Measurements from ENCODE around the gene FAT1. TPM values are rescaled to one million over a fixed set of nuclear protein-coding genes. Genes with fewer than 3 reads are reported as not detected.
"Not testable (repeated sequence)": the region's sequence is repeated elsewhere in the genome, so short reads cannot be mapped to it uniquely, and the experiment has no call there.

Gene FAT1
- total and polyA plus RNA-seq, 2 donors (not counting 1 experiment from before 2014, with no cell fraction given): 0.07 to 0.15 TPM

- ChIA-PET CTCF (no interaction called here), POLR2A (no interaction called here)
- TF ChIP-seq CTCF (IDR thresholded peaks at IDR 0.05) (no peak), EZH2 (IDR thresholded peaks at IDR 0.05; ENCODE audit: borderline replicate concordance, insufficient read depth, low read depth, low read length, poor library complexity, severe bottlenecking) (no peak)
- Histone ChIP-seq H4K20me1 (ENCODE audit: control insufficient read depth, insufficient read depth, low read length, poor library complexity, severe bottlenecking) (no peaks in the 10 kb centered on the region), H3K4me1 (ENCODE audit: control insufficient read depth in 2 of 2, insufficient read depth in 2 of 2, low read length in 2 of 2) (no peaks in the 10 kb centered on the region), H3K79me2 (ENCODE audit: control insufficient read depth, insufficient read depth, low read length) (no peaks in the 10 kb centered on the region), H2AFZ (ENCODE audit: insufficient read depth, low read depth, low read length, poor library complexity, severe bottlenecking) (no peak overlapping the region), H3K27me3 (replicated peaks in 1 of 4; ENCODE audit: control extremely low read depth in 1 of 4, control insufficient read depth in 3 of 4, insufficient read depth in 4 of 4, low read length in 3 of 4) (no peaks in the 10 kb centered on the region), H3K4me2 (replicated peaks; ENCODE audit: low read depth, low read length, poor library complexity, severe bottlenecking) (no peak overlapping the region), H3K27ac (ENCODE audit: low read length in 2 of 2) (no peak overlapping the region), H3K9me3 (ENCODE audit: control extremely low read depth in 1 of 3, control insufficient read depth in 2 of 3, insufficient read depth in 1 of 3, low read length in 2 of 3) (peaks cover 0 to 5% (median 0%) of the 10 kb centered on the region in 3 donors), H3K9ac (ENCODE audit: low read length) (no peak overlapping the region), H3K4me3 (ENCODE audit: control extremely low read depth in 1 of 5, extremely low read depth in 1 of 5, insufficient read depth in 1 of 5, low read depth in 2 of 5, low read length in 4 of 5) (no peak overlapping the region), H3K36me3 (replicated peaks in 1 of 2; ENCODE audit: control extremely low read depth in 1 of 2, control insufficient read depth in 1 of 2, extremely low read depth in 1 of 2, insufficient read depth in 2 of 2, low read length in 1 of 2) (no peaks in the 10 kb centered on the region)
- H3K4me3 Mint-ChIP-seq: no peak overlapping the region
- H3K4me1 Mint-ChIP-seq: no peaks in the 10 kb centered on the region
- ATAC-seq (ENCODE audit: low read depth) (no peak), DNase-seq (no peak)
- no peak overlapping the region for H3K27ac Mint-ChIP-seq
- WGBS (ENCODE audit: insufficient coverage): no CpG with 5 or more reads among the region's 4 CpGs
- intact Hi-C loops (cut with micrococcal nuclease): no loop called here
- no peaks in the 10 kb centered on the region for H3K9me3 Mint-ChIP-seq (ENCODE audit: insufficient read depth)
- H3K27me3 Mint-ChIP-seq: no peaks in the 10 kb centered on the region
Observed at GRCh38 chr4:186660403-186660802, 63.3 kb downstream of the FAT1 start.

- WGBS (ENCODE audit: insufficient coverage): 81% methylated on average over 9 of the region's 14 CpGs
- H3K4me3 Mint-ChIP-seq: no peak overlapping the region
- no peak for DNase-seq
Observed at GRCh38 chr4:186659935-186660334, 63.7 kb downstream of the FAT1 start.

GRCh38 chr4:186659456-186659855 lies 64.2 kb downstream of the FAT1 start:
- H3K36me3 ChIP-seq (replicated peaks in 1 of 2; ENCODE audit: control extremely low read depth in 1 of 2, control insufficient read depth in 1 of 2, extremely low read depth in 1 of 2, insufficient read depth in 2 of 2, low read length in 1 of 2); POLR2A ChIA-PET; H3K4me1 Mint-ChIP-seq; H3K9me3 ChIP-seq (ENCODE audit: control extremely low read depth in 1 of 3, control insufficient read depth in 2 of 3, insufficient read depth in 1 of 3, low read length in 2 of 3); H2AFZ ChIP-seq (ENCODE audit: insufficient read depth, low read depth, low read length, poor library complexity, severe bottlenecking); H3K4me3 ChIP-seq (ENCODE audit: control extremely low read depth in 1 of 5, extremely low read depth in 1 of 5, insufficient read depth in 1 of 5, low read depth in 2 of 5, low read length in 4 of 5); intact Hi-C loops (cut with micrococcal nuclease); H3K79me2 ChIP-seq (ENCODE audit: control insufficient read depth, insufficient read depth, low read length); H4K20me1 ChIP-seq (ENCODE audit: control insufficient read depth, insufficient read depth, low read length, poor library complexity, severe bottlenecking); H3K4me1 ChIP-seq (ENCODE audit: control insufficient read depth in 2 of 2, insufficient read depth in 2 of 2, low read length in 2 of 2); H3K9me3 Mint-ChIP-seq (ENCODE audit: insufficient read depth); DNase-seq; ATAC-seq (ENCODE audit: low read depth); H3K27ac Mint-ChIP-seq; H3K27ac ChIP-seq (ENCODE audit: low read length in 2 of 2); CTCF ChIA-PET; H3K4me2 ChIP-seq (replicated peaks; ENCODE audit: low read depth, low read length, poor library complexity, severe bottlenecking); H3K27me3 ChIP-seq (replicated peaks in 1 of 4; ENCODE audit: control extremely low read depth in 1 of 4, control insufficient read depth in 3 of 4, insufficient read depth in 4 of 4, low read length in 3 of 4); H3K27me3 Mint-ChIP-seq; H3K4me3 Mint-ChIP-seq; H3K9ac ChIP-seq (ENCODE audit: low read length): not testable (repeated sequence)
- WGBS (ENCODE audit: insufficient coverage): 84% methylated on average over 16 of the region's 16 CpGs

More at GRCh38 chr4:186659935-186660334, 63.7 kb downstream of the FAT1 start:
- Mint-ChIP-seq H3K27me3 (no peaks in the 10 kb centered on the region), H3K27ac (no peak overlapping the region), H3K4me1 (no peaks in the 10 kb centered on the region), H3K9me3 (ENCODE audit: insufficient read depth) (no peaks in the 10 kb centered on the region)
- H3K27me3 ChIP-seq (replicated peaks in 1 of 4; ENCODE audit: control extremely low read depth in 1 of 4, control insufficient read depth in 3 of 4, insufficient read depth in 4 of 4, low read length in 3 of 4): no peaks in the 10 kb centered on the region
- H2AFZ ChIP-seq (ENCODE audit: insufficient read depth, low read depth, low read length, poor library complexity, severe bottlenecking): no peak overlapping the region
- no peak overlapping the region for H3K4me3 ChIP-seq (ENCODE audit: control extremely low read depth in 1 of 5, extremely low read depth in 1 of 5, insufficient read depth in 1 of 5, low read depth in 2 of 5, low read length in 4 of 5)
- intact Hi-C loops (cut with micrococcal nuclease): no loop called here
- ChIA-PET CTCF (no interaction called here), POLR2A (no interaction called here)
- H3K4me2 ChIP-seq (replicated peaks; ENCODE audit: low read depth, low read length, poor library complexity, severe bottlenecking): no peak overlapping the region
- H3K9ac ChIP-seq (ENCODE audit: low read length): no peak overlapping the region
- H3K27ac ChIP-seq (ENCODE audit: low read length in 2 of 2): no peak overlapping the region
- no peaks in the 10 kb centered on the region for H3K79me2 ChIP-seq (ENCODE audit: control insufficient read depth, insufficient read depth, low read length)
- H3K9me3 ChIP-seq (ENCODE audit: control extremely low read depth in 1 of 3, control insufficient read depth in 2 of 3, insufficient read depth in 1 of 3, low read length in 2 of 3): peaks cover 0 to 5% (median 0%) of the 10 kb centered on the region in 3 donors
- ATAC-seq (ENCODE audit: low read depth): no peak
- H4K20me1 ChIP-seq (ENCODE audit: control insufficient read depth, insufficient read depth, low read length, poor library complexity, severe bottlenecking): no peaks in the 10 kb centered on the region
- TF ChIP-seq EZH2 (IDR thresholded peaks at IDR 0.05; ENCODE audit: borderline replicate concordance, insufficient read depth, low read depth, low read length, poor library complexity, severe bottlenecking) (no peak), CTCF (IDR thresholded peaks at IDR 0.05) (no peak)
- no peaks in the 10 kb centered on the region for H3K4me1 ChIP-seq (ENCODE audit: control insufficient read depth in 2 of 2, insufficient read depth in 2 of 2, low read length in 2 of 2)
- H3K36me3 ChIP-seq (replicated peaks in 1 of 2; ENCODE audit: control extremely low read depth in 1 of 2, control insufficient read depth in 1 of 2, extremely low read depth in 1 of 2, insufficient read depth in 2 of 2, low read length in 1 of 2): no peaks in the 10 kb centered on the region
